ENCODE measurements around the gene PRR5L.

GRCh38 chr11:36458129-36458915, 162.2 kb downstream of the PRR5L start:
- TF ChIP-seq POLR2A (IDR thresholded peaks at IDR 0.05; ENCODE audit: low read length) (no peak), GATA1 (IDR thresholded peaks at IDR 0.05; ENCODE audit: low read depth, low read length) (no peak)

Data from erythroblast (primary cell).